ENCODE results near the gene TAPT1.

DNA sequence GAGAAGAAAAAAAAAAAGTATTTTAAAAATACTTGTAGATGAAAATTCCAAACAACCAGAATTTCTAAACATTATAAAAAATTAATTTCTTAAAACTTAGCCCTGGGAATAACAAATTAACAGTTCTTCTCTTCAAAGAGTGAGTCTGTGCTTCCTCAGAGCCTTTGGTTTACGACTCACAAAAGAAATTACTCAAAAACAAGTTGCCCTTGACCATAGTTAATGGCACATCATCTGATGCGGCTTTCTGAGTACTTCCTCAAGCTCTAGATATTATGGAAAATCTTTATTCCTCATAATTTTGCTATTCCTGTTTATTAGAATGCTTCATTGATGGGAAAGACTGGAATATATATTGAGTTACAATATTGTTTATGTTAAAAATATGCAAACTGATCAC is 23.7 kb downstream of the TAPT1 start:
- no peak for TF ChIP-seq POLR2AphosphoS5 (IDR thresholded peaks at IDR 0.05; ENCODE audit: low read depth, low read length)
- no peak for TF ChIP-seq SIN3A (IDR thresholded peaks at IDR 0.05; ENCODE audit: borderline replicate concordance, insufficient read depth, low read length)
- TF ChIP-seq TAF1 (IDR thresholded peaks at IDR 0.05; ENCODE audit: borderline replicate concordance, insufficient read depth, low read length): no peak
- no peak for TF ChIP-seq REST (IDR thresholded peaks at IDR 0.05; ENCODE audit: insufficient read depth in 1 of 2, low read depth in 2 of 2, low read length in 2 of 2)
- TF ChIP-seq FOXP2 (optimal IDR thresholded peaks at IDR 0.05; ENCODE audit: borderline replicate concordance, extremely low read depth, extremely low read length, insufficient read depth): no peak

Data from PFSK-1 (cell line).